ENCODE results near the gene TRABD2B. TPM values are rescaled to one million over a fixed set of nuclear protein-coding genes. Genes with fewer than 3 reads are reported as not detected.
A peak's percentile ranks its signal among the peaks of the same experiment; 100 is the strongest.

TRABD2B gene
- polyA plus RNA-seq, 1 donor = 3.0 TPM

- Histone ChIP-seq H3K27ac (ENCODE audit: low read length) (no peak overlapping the region), H3K9me3 (ENCODE audit: control insufficient read depth, low read depth, low read length) (no peaks in the 10 kb centered on the region), H3K27me3 (ENCODE audit: control insufficient read depth, insufficient read depth, low read length) (no peaks in the 10 kb centered on the region), H3K4me1 (ENCODE audit: control insufficient read depth, insufficient read depth, low read length) (no peaks in the 10 kb centered on the region), H3K4me3 (ENCODE audit: low read length) (no peak overlapping the region), H3K36me3 (ENCODE audit: control insufficient read depth, insufficient read depth, low read length) (no peaks in the 10 kb centered on the region)
- WGBS (ENCODE audit: insufficient coverage, low lambda C conversion rate) = 100% methylated on average over 2 of the region's 22 CpGs
- DNase-seq = no peak
Observed at GRCh38 chr1:47765742-47766485, 231.3 kb downstream of the TRABD2B start.

- Histone ChIP-seq H3K36me3 (ENCODE audit: control insufficient read depth, insufficient read depth, low read length) (no peaks in the 10 kb centered on the region), H3K27me3 (ENCODE audit: control insufficient read depth, insufficient read depth, low read length) (no peaks in the 10 kb centered on the region), H3K4me3 (ENCODE audit: low read length) (no peak overlapping the region), H3K27ac (ENCODE audit: low read length) (no peak overlapping the region), H3K9me3 (ENCODE audit: control insufficient read depth, low read depth, low read length) (no peaks in the 10 kb centered on the region), H3K4me1 (ENCODE audit: control insufficient read depth, insufficient read depth, low read length) (no peaks in the 10 kb centered on the region)
- no CpG with 5 or more reads among the region's 8 CpGs for WGBS (ENCODE audit: insufficient coverage, low lambda C conversion rate)
- DNase-seq = no peak
Observed at GRCh38 chr1:47765236-47765635, 231.9 kb downstream of the TRABD2B start.

GRCh38 chr1:47764461-47765046, 232.6 kb downstream of the TRABD2B start:
- H3K9me3 ChIP-seq (ENCODE audit: control insufficient read depth, low read depth, low read length) = no peaks in the 10 kb centered on the region
- peaks cover 3% of the 10 kb centered on the region for H3K4me1 ChIP-seq (ENCODE audit: control insufficient read depth, insufficient read depth, low read length)
- no peaks in the 10 kb centered on the region for H3K36me3 ChIP-seq (ENCODE audit: control insufficient read depth, insufficient read depth, low read length)
- no peak overlapping the region for H3K4me3 ChIP-seq (ENCODE audit: low read length)
- H3K27ac ChIP-seq (ENCODE audit: low read length) = no peak overlapping the region
- DNase-seq = no peak
- no peaks in the 10 kb centered on the region for H3K27me3 ChIP-seq (ENCODE audit: control insufficient read depth, insufficient read depth, low read length)
- no CpG with 5 or more reads among the region's 9 CpGs for WGBS (ENCODE audit: insufficient coverage, low lambda C conversion rate)

GRCh38 chr1:47763591-47764171, 233.5 kb downstream of the TRABD2B start:
- Histone ChIP-seq H3K27ac (ENCODE audit: low read length) (no peak overlapping the region), H3K4me3 (ENCODE audit: low read length) (no peak overlapping the region), H3K27me3 (ENCODE audit: control insufficient read depth, insufficient read depth, low read length) (no peaks in the 10 kb centered on the region), H3K4me1 (ENCODE audit: control insufficient read depth, insufficient read depth, low read length) (peaks cover 11% of the 10 kb centered on the region), H3K9me3 (ENCODE audit: control insufficient read depth, low read depth, low read length) (no peaks in the 10 kb centered on the region), H3K36me3 (ENCODE audit: control insufficient read depth, insufficient read depth, low read length) (no peaks in the 10 kb centered on the region)
- WGBS (ENCODE audit: insufficient coverage, low lambda C conversion rate) = no CpG with 5 or more reads among the region's 9 CpGs
- DNase-seq = no peak

GRCh38 chr1:47761974-47762373, 235.2 kb downstream of the TRABD2B start:
- no peak for DNase-seq
- H3K9me3 ChIP-seq (ENCODE audit: control insufficient read depth, low read depth, low read length) = no peaks in the 10 kb centered on the region
- H3K27ac ChIP-seq (ENCODE audit: low read length) = no peak overlapping the region
- no CpG with 5 or more reads among the region's 5 CpGs for WGBS (ENCODE audit: insufficient coverage, low lambda C conversion rate)
- H3K36me3 ChIP-seq (ENCODE audit: control insufficient read depth, insufficient read depth, low read length) = no peaks in the 10 kb centered on the region
- H3K4me3 ChIP-seq (ENCODE audit: low read length) = no peak overlapping the region
- H3K4me1 ChIP-seq (ENCODE audit: control insufficient read depth, insufficient read depth, low read length) = peaks cover 17% of the 10 kb centered on the region
- H3K27me3 ChIP-seq (ENCODE audit: control insufficient read depth, insufficient read depth, low read length) = no peaks in the 10 kb centered on the region

- Histone ChIP-seq H3K27ac (ENCODE audit: low read length) (no peak overlapping the region), H3K4me3 (ENCODE audit: low read length) (no peak overlapping the region), H3K27me3 (ENCODE audit: control insufficient read depth, insufficient read depth, low read length) (no peaks in the 10 kb centered on the region), H3K4me1 (ENCODE audit: control insufficient read depth, insufficient read depth, low read length) (peaks cover 17% of the 10 kb centered on the region), H3K9me3 (ENCODE audit: control insufficient read depth, low read depth, low read length) (no peaks in the 10 kb centered on the region), H3K36me3 (ENCODE audit: control insufficient read depth, insufficient read depth, low read length) (no peaks in the 10 kb centered on the region)
- no CpG with 5 or more reads among the region's 8 CpGs for WGBS (ENCODE audit: insufficient coverage, low lambda C conversion rate)
- no peak for DNase-seq
Observed at GRCh38 chr1:47761201-47761930, 235.8 kb downstream of the TRABD2B start.

GRCh38 chr1:47759936-47760629, 237.1 kb downstream of the TRABD2B start:
- no peak overlapping the region for H3K4me3 ChIP-seq (ENCODE audit: low read length)
- WGBS (ENCODE audit: insufficient coverage, low lambda C conversion rate) = 100% methylated on average over 1 of the region's 9 CpGs

GRCh38 chr1:47759251-47759935, 237.8 kb downstream of the TRABD2B start:
- Histone ChIP-seq H3K4me3 (ENCODE audit: low read length) (no peak overlapping the region), H3K27me3 (ENCODE audit: control insufficient read depth, insufficient read depth, low read length) (no peaks in the 10 kb centered on the region), H3K9me3 (ENCODE audit: control insufficient read depth, low read depth, low read length) (no peaks in the 10 kb centered on the region), H3K36me3 (ENCODE audit: control insufficient read depth, insufficient read depth, low read length) (no peaks in the 10 kb centered on the region), H3K4me1 (ENCODE audit: control insufficient read depth, insufficient read depth, low read length) (peaks cover 17% of the 10 kb centered on the region), H3K27ac (ENCODE audit: low read length) (peak overlapping the region; percentile 64)
- WGBS (ENCODE audit: insufficient coverage, low lambda C conversion rate) = no CpG with 5 or more reads among the region's 12 CpGs
- no peak for DNase-seq

More at GRCh38 chr1:47759936-47760629, 237.1 kb downstream of the TRABD2B start:
- Histone ChIP-seq H3K27ac (ENCODE audit: low read length) (peak overlapping the region; percentile 64), H3K36me3 (ENCODE audit: control insufficient read depth, insufficient read depth, low read length) (no peaks in the 10 kb centered on the region), H3K27me3 (ENCODE audit: control insufficient read depth, insufficient read depth, low read length) (no peaks in the 10 kb centered on the region), H3K4me1 (ENCODE audit: control insufficient read depth, insufficient read depth, low read length) (peaks cover 17% of the 10 kb centered on the region), H3K9me3 (ENCODE audit: control insufficient read depth, low read depth, low read length) (no peaks in the 10 kb centered on the region)
- DNase-seq = no peak

- Histone ChIP-seq H3K27ac (ENCODE audit: low read length) (peak overlapping the region; percentile 64), H3K27me3 (ENCODE audit: control insufficient read depth, insufficient read depth, low read length) (no peaks in the 10 kb centered on the region), H3K4me3 (ENCODE audit: low read length) (no peak overlapping the region), H3K9me3 (ENCODE audit: control insufficient read depth, low read depth, low read length) (no peaks in the 10 kb centered on the region), H3K36me3 (ENCODE audit: control insufficient read depth, insufficient read depth, low read length) (no peaks in the 10 kb centered on the region), H3K4me1 (ENCODE audit: control insufficient read depth, insufficient read depth, low read length) (peaks cover 17% of the 10 kb centered on the region)
- DNase-seq = peak; percentile 68 to 75
- WGBS (ENCODE audit: insufficient coverage, low lambda C conversion rate) = no CpG with 5 or more reads among the region's 20 CpGs
Observed at GRCh38 chr1:47758341-47759250, 238.6 kb downstream of the TRABD2B start.
